Motor neuron (in vitro differentiated cells): ENCODE results near the gene VAMP2. TPM values are rescaled to one million over a fixed set of nuclear protein-coding genes. Genes with fewer than 3 reads are reported as not detected.

Experiments
- ATAC-seq, 8 experiments: fragments of 200-7000 bp; cut with Tn5 transposase; replicated peaks in 6 of 8; 2 replicates each; pipeline ENCODE4 v1.8.0; 2021; ENCODE audit warnings: mild to moderate bottlenecking in 8 of 8, moderate library complexity in 8 of 8
- H3K27ac ChIP-seq, 2 donors: fragments of 250-450 bp; sonication (Bioruptor Pico); 2 replicates each; pipeline ENCODE4 v1.9.0; 2021; ENCODE audit warnings: antibody characterized with exemption in 2 of 2, mild to moderate bottlenecking in 2 of 2, moderate library complexity in 1 of 2
- H3K4me1 ChIP-seq, 2 donors: fragments of 250-450 bp; sonication (Bioruptor Pico); replicated peaks in 1 of 2; 2 replicates each; pipeline ENCODE4 v1.6.1; 2021; ENCODE audit warnings: antibody characterized with exemption in 2 of 2, mild to moderate bottlenecking in 2 of 2, moderate library complexity in 1 of 2
- H3K4me3 ChIP-seq, 5 donors: fragments of 250-450 bp; sonication (Bioruptor Pico); 2 replicates each; pipeline ENCODE4 v1.9.0; 2021; ENCODE audit warnings: antibody characterized with exemption in 5 of 5, mild to moderate bottlenecking in 5 of 5, moderate library complexity in 4 of 5
- WGBS, 10 experiments: fragments of 450-650 bp; shearing (Covaris generic); methylation state at CpG; one replicate each; pipeline ENCODE4 v1.0.0; 2022; 5-methylcytosine and 5-hydroxymethylcytosine counted together
- in situ Hi-C, 9 experiments: fragments of 400-800 bp; cut with MboI; loops; one replicate each; pipeline ENCODE4 v1.15.0; 2021; ENCODE audit warnings: low sequenced_read_pairs in 9 of 9, low pct_unique_long_range_greater_than_20kb in 2 of 9; ENCODE audit not compliant: unreplicated experiment in 9 of 9
- total RNA-seq, 8 experiments: library from RNA; unstranded; fragments of 300-600 nt; gene quantifications; 2 replicates each; pipeline versions ENCODE4 v1.2.3 to v1.2.4, GENCODE V29; 2022

VAMP2 gene
- total RNA-seq, 8 experiments from 2014 or later = 8.3 to 148 (median 39.3) TPM

GRCh38 chr17:8149419-8150193, 13.1 kb downstream of the VAMP2 start:
- Histone ChIP-seq H3K4me3 (no peak overlapping the region), H3K27ac (no peak overlapping the region), H3K4me1 (peaks cover 18 to 22% of the 10 kb centered on the region in 2 donors)
- in situ Hi-C loops = no loop called here
- ATAC-seq = no peak
- WGBS, 10 experiments = 75 to 100% (median 90%) methylated on average over 1 to 18 of the region's 29 CpGs; no CpG with 5 or more reads in 4 of the 10 experiments

DNA sequence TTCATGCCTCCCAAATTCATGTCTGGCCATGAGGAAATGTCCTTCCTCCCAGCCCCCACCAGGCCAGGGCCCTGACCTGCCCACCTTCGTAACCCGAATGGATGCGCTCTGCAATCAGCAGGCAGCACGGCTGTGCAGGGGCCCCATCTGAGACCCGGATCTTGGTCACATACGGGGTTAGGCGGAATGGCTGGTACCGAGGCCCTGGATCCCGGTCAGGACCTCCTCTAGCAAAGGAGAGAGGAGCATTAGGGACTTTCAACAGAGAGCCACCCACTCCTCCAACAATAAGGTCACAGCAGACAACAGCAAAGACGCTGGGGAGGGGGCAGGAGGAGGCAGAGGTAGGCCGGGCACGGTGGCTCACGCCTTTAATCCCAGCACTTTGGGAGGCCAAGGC, 14.2 kb downstream of the VAMP2 start:
- no peak overlapping the region for H3K27ac ChIP-seq
- in situ Hi-C loops = no loop called here

DNA sequence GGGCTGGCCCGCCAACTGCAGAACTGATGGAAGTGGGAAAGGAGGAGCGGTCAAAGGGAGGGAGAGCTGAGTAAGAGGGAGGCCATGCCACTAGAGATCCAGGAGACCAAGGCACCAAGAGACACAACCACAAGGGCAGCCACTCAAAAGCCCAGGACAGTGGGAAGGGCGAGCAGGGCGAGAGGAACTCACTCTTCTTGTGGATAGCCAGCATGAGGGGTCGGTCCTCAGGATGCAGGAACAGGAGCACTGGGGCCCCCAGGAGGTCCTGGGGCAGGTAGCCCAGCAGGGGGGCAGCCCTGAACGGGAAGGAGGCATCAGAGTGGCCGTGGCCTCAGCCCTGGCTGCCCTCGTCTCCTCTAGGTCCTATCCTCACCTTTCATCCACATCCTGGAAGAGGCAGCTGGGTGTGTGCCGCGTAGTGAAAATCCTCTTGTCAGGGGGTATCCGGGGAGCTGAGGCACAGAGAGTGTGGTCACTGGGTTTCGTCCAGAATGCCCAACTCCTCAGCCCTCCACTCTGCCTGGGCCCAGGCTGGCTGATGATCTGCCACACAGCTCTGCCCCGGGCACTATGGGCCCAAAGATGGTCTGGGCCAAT, 14.8 kb downstream of the VAMP2 start:
- no peak for ATAC-seq
- in situ Hi-C loops = no loop called here
- Histone ChIP-seq H3K4me1 (peaks cover 10 to 11% of the 10 kb centered on the region in 2 donors), H3K27ac (no peak overlapping the region), H3K4me3 (no peak overlapping the region)
- 60 to 100% (median 92%) methylated on average over 1 to 9 of the region's 13 CpGs; no CpG with 5 or more reads in 3 of the 10 experiments for WGBS, 10 experiments

More for the DNA sequence above, 14.2 kb downstream of the VAMP2 start:
- peaks cover 15 to 16% of the 10 kb centered on the region in 2 donors for H3K4me1 ChIP-seq
- H3K4me3 ChIP-seq = no peak overlapping the region
- WGBS, 10 experiments = 72 to 95% (median 93%) methylated on average over 3 to 4 of the region's 13 CpGs; no CpG with 5 or more reads in 6 of the 10 experiments
- ATAC-seq = no peak

DNA sequence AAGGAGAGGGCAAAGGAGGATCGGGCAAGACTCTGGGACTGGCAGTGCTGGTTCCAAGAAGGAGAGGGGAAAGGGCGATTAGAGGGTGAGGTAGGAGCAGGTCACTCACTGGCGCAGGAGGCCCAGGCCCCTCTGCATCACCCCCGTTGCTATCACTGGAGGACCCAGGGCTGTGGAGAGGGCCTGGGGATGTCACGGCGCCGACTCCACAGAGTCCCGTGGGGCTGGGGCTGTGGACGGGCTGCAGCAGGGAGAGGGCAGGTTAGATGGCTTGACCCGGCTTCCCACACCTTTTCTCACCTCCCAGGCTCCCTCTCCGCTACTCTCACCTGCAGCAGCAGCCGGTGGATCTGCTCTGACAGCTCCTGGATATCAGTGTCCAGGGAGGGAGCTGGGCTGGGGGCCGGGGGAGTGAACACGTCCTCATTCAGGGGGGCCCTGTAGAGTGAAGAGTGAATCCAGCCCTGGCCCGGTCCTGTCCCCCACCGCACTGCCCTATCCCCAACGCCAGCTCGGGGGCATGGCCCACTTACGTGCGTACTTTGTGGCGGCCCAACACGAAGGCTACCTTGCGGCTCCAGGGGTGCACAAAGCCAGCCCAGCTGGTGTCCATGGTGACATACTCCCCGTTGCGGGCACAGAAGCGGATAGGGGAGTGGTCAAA, 15.5 kb downstream of the VAMP2 start:
- 80 to 100% (median 94%) methylated on average over 1 to 10 of the region's 26 CpGs; no CpG with 5 or more reads in 1 of the 10 experiments for WGBS, 10 experiments
- ATAC-seq = no peak
- Histone ChIP-seq H3K27ac (no peak overlapping the region), H3K4me3 (no peak overlapping the region), H3K4me1 (peaks cover 6% of the 10 kb centered on the region in 2 donors)
- in situ Hi-C loops = no loop called here

DNA sequence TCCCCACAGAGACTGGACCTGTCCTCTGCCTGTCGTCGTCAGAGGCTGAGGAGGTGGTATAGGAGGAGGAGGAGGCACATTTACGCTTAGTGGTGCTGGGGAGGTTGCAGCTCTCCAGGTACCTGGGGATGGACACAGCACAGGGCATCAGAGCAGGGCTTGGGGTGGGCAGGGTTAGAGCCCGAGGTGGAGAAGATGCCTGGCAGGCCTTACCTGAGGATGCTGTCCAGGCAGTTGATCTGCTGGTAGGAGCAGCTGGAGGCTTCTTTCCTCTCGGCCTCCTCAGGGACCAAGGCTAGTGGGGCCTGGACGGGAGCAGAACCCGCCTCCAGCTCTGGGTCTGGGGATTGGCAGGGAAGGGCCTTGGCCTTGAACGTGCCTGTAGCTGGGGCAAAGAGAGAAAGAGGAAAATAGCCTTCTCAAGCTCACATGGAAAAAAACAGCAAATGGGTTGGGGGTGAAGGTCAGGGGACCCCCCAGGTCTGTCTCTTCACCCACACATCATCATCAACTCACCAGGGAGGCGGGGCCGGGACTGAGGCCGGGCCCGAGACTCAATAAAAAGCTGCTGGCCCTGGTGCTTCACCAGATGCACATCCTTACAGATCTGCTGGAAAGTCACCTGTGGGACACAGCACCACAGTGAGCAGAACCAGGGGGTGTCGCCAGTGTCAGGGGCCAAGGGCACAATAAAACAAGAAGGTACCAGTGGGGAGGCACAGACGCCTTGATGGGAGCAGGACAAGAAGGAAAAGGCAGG, 16.2 kb downstream of the VAMP2 start:
- Histone ChIP-seq H3K27ac (no peak overlapping the region), H3K4me1 (peaks cover 6% of the 10 kb centered on the region in 2 donors), H3K4me3 (no peak overlapping the region)
- 60 to 100% (median 91%) methylated on average over 1 to 8 of the region's 14 CpGs; no CpG with 5 or more reads in 4 of the 10 experiments for WGBS, 10 experiments
- in situ Hi-C loops = no loop called here
- no peak for ATAC-seq

DNA sequence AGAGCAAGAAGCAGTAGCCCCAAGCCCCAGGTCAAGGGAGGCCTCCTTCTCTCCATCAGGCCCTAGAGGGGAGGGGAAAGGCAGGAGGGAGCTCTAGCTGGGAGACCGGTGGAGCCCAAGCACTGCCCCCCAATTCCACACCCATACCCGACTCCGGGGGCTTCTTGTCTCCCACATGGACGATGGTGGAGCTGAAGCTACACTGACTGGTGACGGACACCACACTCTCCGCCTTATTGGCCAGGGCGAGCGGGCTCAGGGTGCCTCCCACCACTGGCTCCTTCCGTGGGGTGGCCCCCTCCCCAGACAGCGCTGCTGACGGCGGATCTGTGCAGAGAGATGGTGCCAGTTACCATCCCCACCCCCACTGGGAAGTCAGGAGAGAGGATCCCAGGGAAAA, 16.9 kb downstream of the VAMP2 start:
- in situ Hi-C loops = no loop called here
- Histone ChIP-seq H3K4me1 (peaks cover 5% of the 10 kb centered on the region in 2 donors), H3K4me3 (no peak overlapping the region), H3K27ac (no peak overlapping the region)
- WGBS, 10 experiments = 100% methylated on average over 2 of the region's 12 CpGs; no CpG with 5 or more reads in 9 of the 10 experiments
- no peak for ATAC-seq

DNA sequence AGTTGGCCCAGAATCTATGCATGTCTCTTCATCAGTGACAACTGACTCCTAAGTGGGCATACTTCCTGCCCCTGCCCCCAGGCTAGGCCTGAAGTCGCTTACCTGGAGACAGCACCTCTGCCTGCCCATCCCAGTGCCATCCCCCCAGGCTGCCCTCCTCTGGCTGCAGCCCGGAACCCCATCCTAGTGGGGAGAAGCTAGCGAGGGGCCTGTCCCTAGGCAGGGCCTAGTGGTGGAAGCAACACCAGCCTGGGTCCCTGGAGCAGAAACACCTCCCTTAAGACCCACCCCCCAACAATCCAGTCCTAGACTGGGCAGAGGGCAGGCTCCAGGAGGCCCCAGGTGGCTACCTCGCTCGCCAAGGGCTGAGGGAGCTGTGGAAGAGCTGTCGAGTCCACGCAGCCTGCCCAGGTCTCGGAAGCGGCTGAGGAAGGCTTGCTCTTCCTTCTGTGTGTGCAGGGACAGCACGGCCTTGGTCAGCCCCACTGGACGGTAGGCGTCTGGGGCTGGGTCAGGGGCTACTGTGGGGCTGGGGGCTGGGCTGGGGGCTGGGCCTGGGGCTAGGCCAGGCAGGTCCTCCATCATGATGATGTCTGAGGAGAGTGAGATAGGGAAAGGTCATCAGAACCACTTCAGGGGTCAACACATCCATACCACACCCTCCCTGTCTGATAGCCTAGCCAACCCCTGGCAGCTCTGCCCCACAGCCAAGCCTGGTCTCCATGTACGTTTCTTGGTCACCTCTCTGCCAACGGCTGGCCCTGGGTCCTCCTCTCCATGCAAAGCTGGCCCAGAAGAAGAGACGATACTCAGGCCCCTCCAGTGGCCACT, 18.1 kb downstream of the VAMP2 start:
- ATAC-seq = peak in 4 of 8 experiments; percentile 1 to 13 (median 10)
- in situ Hi-C loops = no loop called here
- 80 to 100% (median 95%) methylated on average over 2 to 5 of the region's 15 CpGs; no CpG with 5 or more reads in 4 of the 10 experiments for WGBS, 10 experiments
- Histone ChIP-seq H3K27ac (no peak overlapping the region), H3K4me1 (peaks cover 1 to 2% of the 10 kb centered on the region in 2 donors), H3K4me3 (no peak overlapping the region)

- H3K4me3 ChIP-seq = no peak overlapping the region
- 94 to 100% (median 100%) methylated on average over 1 to 8 of the region's 22 CpGs; no CpG with 5 or more reads in 5 of the 10 experiments for WGBS, 10 experiments
- peaks cover 3% of the 10 kb centered on the region in 2 donors for H3K4me1 ChIP-seq
- in situ Hi-C loops = no loop called here
- peak in 2 of 8 experiments; percentile 1 to 2 for ATAC-seq
- H3K27ac ChIP-seq = no peak overlapping the region
These were observed 19.0 kb downstream of the VAMP2 start for GRCh38 chr17:8143581-8144400.

GRCh38 chr17:8142887-8143580, 19.7 kb downstream of the VAMP2 start:
- in situ Hi-C loops = no loop called here
- WGBS, 10 experiments = 100% methylated on average over 1 to 2 of the region's 15 CpGs; no CpG with 5 or more reads in 8 of the 10 experiments
- H3K4me1 ChIP-seq = peaks cover 3% of the 10 kb centered on the region in 2 donors
- no peak overlapping the region for H3K27ac ChIP-seq
- no peak for ATAC-seq
- H3K4me3 ChIP-seq = no peak overlapping the region

DNA sequence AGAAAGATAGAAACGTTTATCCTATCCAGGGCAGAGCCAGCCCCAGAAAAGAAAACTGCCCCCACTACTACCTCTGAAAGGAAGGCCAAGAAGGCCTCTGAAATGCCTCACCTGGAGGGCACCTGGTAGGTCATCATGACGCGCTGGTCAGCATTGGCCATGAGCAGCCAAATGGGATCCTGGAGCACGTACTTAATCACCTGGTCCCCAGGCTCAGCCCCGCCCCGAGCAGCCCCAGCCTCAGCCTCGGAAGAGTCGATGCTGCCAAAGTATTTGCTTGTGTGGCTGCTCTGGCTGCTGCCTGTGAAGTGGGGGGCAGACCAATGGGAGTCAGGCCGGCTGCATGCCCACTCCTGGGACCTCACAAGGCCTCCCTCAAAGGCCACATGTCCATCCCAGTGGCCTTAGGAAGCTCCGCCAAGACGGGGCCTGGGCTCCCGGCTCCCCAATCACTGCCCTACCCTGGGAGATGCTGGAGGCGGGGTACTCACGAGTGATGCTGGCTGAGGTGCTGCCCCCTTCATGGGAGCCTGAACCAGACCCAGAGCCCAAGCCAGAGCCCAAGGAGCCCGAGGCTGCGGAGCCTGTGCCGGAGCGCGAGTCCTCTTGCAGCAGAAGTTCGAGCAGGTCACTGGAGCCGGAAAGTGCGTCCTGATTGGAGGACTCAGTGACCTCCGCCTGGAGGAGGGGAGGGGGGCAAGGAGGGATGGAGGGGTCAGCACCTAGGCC, 20.4 kb downstream of the VAMP2 start:
- no peak overlapping the region for H3K4me3 ChIP-seq
- no peak overlapping the region for H3K27ac ChIP-seq
- peaks cover 3 to 8% of the 10 kb centered on the region in 2 donors for H3K4me1 ChIP-seq
- 29 to 90% (median 73%) methylated on average over 1 to 3 of the region's 23 CpGs; no CpG with 5 or more reads in 6 of the 10 experiments for WGBS, 10 experiments
- no peak for ATAC-seq
- in situ Hi-C loops = no loop called here
